Endothelial cell of umbilical vein (primary cell): Measurements from ENCODE around the gene NUMA1. TPM values are rescaled to one million over a fixed set of nuclear protein-coding genes. Genes with fewer than 3 reads are reported as not detected.

ENCODE experiments used
- BruUV-seq: library from RNA; stranded (reverse); fragments of 400-500 nt; replicated peaks from 2 replicates; lab custom pipeline; 2021; lab: Mats Ljungman, UMichigan
- CTCF ChIA-PET: fragments of 300-600, 350-600 bp; sonication (Branson Sonifier 250); formaldehyde crosslinking; loops from one replicate; lab custom pipeline; 2021; ENCODE audit warnings: antibody characterized with exemption, inconsistent platforms; lab: Charles Lee
- POLR2A ChIA-PET: fragments of 300-600, 350-600 bp; sonication (Branson Sonifier 250); formaldehyde crosslinking; loops from one replicate; lab custom pipeline; 2021; ENCODE audit warnings: antibody characterized with exemption, inconsistent platforms; lab: Charles Lee
- DNase-seq: peaks from one replicate; pipeline ENCODE4 v3.0.0-alpha.2; 2011; ENCODE audit warnings: low read depth, low spot score
- FAIRE-seq: peaks from 2 replicates; lab custom pipeline; 2011; peaks lifted over from hg19 to GRCh38; lab: Jason Lieb, UNC
- H2AFZ ChIP-seq: 2 replicates; pipeline ENCODE4 v1.6.0; 2012; ENCODE audit warnings: low read depth, low read length, control low read depth, inconsistent platforms
- H3K27ac ChIP-seq: 2 replicates; pipeline ENCODE4 v1.5.1; 2011; ENCODE audit warnings: low read depth, mild to moderate bottlenecking, control low read depth, low read length, moderate library complexity; ENCODE audit not compliant: insufficient read depth
- H3K27me3 ChIP-seq, 2 experiments: 2 replicates each; pipeline versions ENCODE4 v1.6.0 to v1.6.1; 2011; ENCODE audit warnings: low read length in 2 of 2, mixed read lengths in 1 of 2; ENCODE audit not compliant: control insufficient read depth in 2 of 2, insufficient read depth in 2 of 2
- H3K36me3 ChIP-seq, 2 experiments: 2 replicates in 1 of 2; 3 replicates in 1 of 2; pipeline ENCODE4 v1.5.1; 2011; ENCODE audit warnings: low read length in 2 of 2, mild to moderate bottlenecking in 1 of 2, moderate library complexity in 1 of 2; ENCODE audit not compliant: control insufficient read depth in 2 of 2, insufficient read depth in 2 of 2; ENCODE audit errors: extremely low read depth in 1 of 2
- H3K4me1 ChIP-seq: 3 replicates; pipeline ENCODE4 v1.5.1; 2011; ENCODE audit warnings: mild to moderate bottlenecking, low read length; ENCODE audit not compliant: control insufficient read depth, insufficient read depth; ENCODE audit errors: extremely low read depth
- H3K4me2 ChIP-seq: 2 replicates; pipeline ENCODE4 v1.6.1; 2011; ENCODE audit warnings: low read length, control low read depth, mixed read lengths; ENCODE audit not compliant: insufficient read depth
- H3K4me3 ChIP-seq, 3 experiments: fragments of 200-600 bp in 1 of 3; sonication (generic), shearing (Covaris generic) in 1 of 3; replicated peaks in 1 of 3; 2 replicates each; pipeline ENCODE4 v1.5.1; 2011 to 2016; ENCODE audit warnings: control low read depth in 3 of 3, low read length in 3 of 3, mild to moderate bottlenecking in 2 of 3, inconsistent platforms in 1 of 3, low read depth in 1 of 3, moderate library complexity in 1 of 3; ENCODE audit not compliant: insufficient read depth in 1 of 3
- H3K79me2 ChIP-seq: 2 replicates; pipeline ENCODE4 v1.6.0; 2012; ENCODE audit warnings: low read length, inconsistent platforms; ENCODE audit not compliant: control insufficient read depth, insufficient read depth
- H3K9ac ChIP-seq: replicated peaks from 2 replicates; pipeline ENCODE3; 2011; ENCODE audit warnings: low read length, control low read depth; ENCODE audit not compliant: insufficient read depth; ENCODE audit errors: extremely low read depth
- H3K9me1 ChIP-seq: replicated peaks from 3 replicates; pipeline ENCODE4 v1.6.0; 2011; ENCODE audit warnings: mild to moderate bottlenecking, low read length; ENCODE audit not compliant: control insufficient read depth, insufficient read depth; ENCODE audit errors: extremely low read depth
- H3K9me3 ChIP-seq: replicated peaks from 2 replicates; pipeline ENCODE4 v1.5.1; 2012; ENCODE audit warnings: low read length, inconsistent platforms; ENCODE audit not compliant: control insufficient read depth, insufficient read depth
- H4K20me1 ChIP-seq: replicated peaks from 2 replicates; pipeline ENCODE3; 2011; ENCODE audit warnings: mild to moderate bottlenecking, low read length; ENCODE audit not compliant: control insufficient read depth, insufficient read depth; ENCODE audit errors: extremely low read depth
- CTCF ChIP-seq, 2 donors: IDR thresholded peaks; 1 replicate in 1 of 2; 2 replicates in 1 of 2; pipeline ENCODE4 v1.5.1; 2011; ENCODE audit warnings: low read length in 2 of 2, mild to moderate bottlenecking in 2 of 2, moderate library complexity in 2 of 2, control low read depth in 1 of 2, inconsistent platforms in 1 of 2, low read depth in 1 of 2; ENCODE audit not compliant: insufficient read depth in 1 of 2; ENCODE audit errors: extremely low read depth in 1 of 2
- EZH2 ChIP-seq: IDR thresholded peaks from 2 replicates; pipeline ENCODE4 v1.6.1; 2012; ENCODE audit warnings: borderline replicate concordance, low read depth, mild to moderate bottlenecking, moderate library complexity, low read length, inconsistent platforms; ENCODE audit not compliant: severe bottlenecking
- FOS ChIP-seq: IDR thresholded peaks from 2 replicates; pipeline ENCODE4 v1.6.1; 2011; ENCODE audit warnings: mild to moderate bottlenecking, low read length, moderate library complexity, borderline replicate concordance; ENCODE audit not compliant: insufficient read depth
- JUN ChIP-seq: IDR thresholded peaks from 2 replicates; pipeline ENCODE4 v1.6.1; 2011; ENCODE audit warnings: borderline replicate concordance, low read depth; ENCODE audit not compliant: insufficient read length, insufficient read depth
- MAX ChIP-seq: IDR thresholded peaks from 2 replicates; pipeline ENCODE4 v1.6.1; 2011; ENCODE audit not compliant: insufficient read depth, insufficient read length
- MYC ChIP-seq: IDR thresholded peaks from one replicate; pipeline ENCODE4 v1.6.1; 2011; ENCODE audit warnings: mild to moderate bottlenecking, low read depth, low read length
- POLR2AphosphoS5 ChIP-seq: IDR thresholded peaks from 2 replicates; pipeline ENCODE4 v1.6.1; 2012; ENCODE audit warnings: low read depth, mild to moderate bottlenecking, control low read depth, low read length, moderate library complexity; ENCODE audit not compliant: insufficient read depth
- dilution Hi-C: fragments of 300-500 bp; cut with MboI; formaldehyde crosslinking; loops from one replicate; pipeline ENCODE4 v1.15.0; 2019; ENCODE audit warnings: low sequenced_read_pairs; ENCODE audit not compliant: extremely low pct_ligation_motif_present
- intact Hi-C: fragments of 100-400 bp; cut with micrococcal nuclease; formaldehyde crosslinking; loops from one replicate; pipeline ENCODE4 v1.10.0; 2022
- polyA plus RNA-seq, 4 experiments: library from polyadenylated mRNA; depleted of rRNA in 3 of 4; stranded (reverse) in 3 of 4; unstranded in 1 of 4; fragments of >200 nt; gene quantifications; 2 replicates each; pipeline versions ENCODE4 v1.2.1 to v1.2.3, GENCODE V29; 2011 to 2012; ENCODE audit warnings: missing spikeins in 1 of 4
- total RNA-seq: library from RNA; stranded (reverse); gene quantifications from 2 replicates; pipeline ENCODE4 v1.2.3, GENCODE V29; 2021

NUMA1 gene
- total and polyA plus RNA-seq, 2 donors (not counting 3 experiments of a cell fraction or from before 2014, with no cell fraction given), result 120 to 164 TPM

GRCh38 chr11:72085621-72086351 is 5.4 kb upstream of the NUMA1 start:
- no peak overlapping the region for H3K4me2 ChIP-seq
- no peaks in the 10 kb centered on the region for H3K9me1 ChIP-seq
- H3K9ac ChIP-seq, result no peak overlapping the region
- no peaks in the 10 kb centered on the region for H3K27me3 ChIP-seq
- no peak overlapping the region for H2AFZ ChIP-seq
- no peak overlapping the region for H3K4me3 ChIP-seq
- DNase-seq (no peak), FAIRE-seq (peak; percentile 21)
- ChIA-PET POLR2A (interaction anchor here (0.5 to 1.2 kb wide), 3 partner anchors 10 to 35 kb away, joined by 3 to 5 read pairs (median 3); no protein-coding TSS in a partner anchor), CTCF (interaction anchor here (1.0 to 4.7 kb wide), 5 partner anchors 16 to 98 kb away, joined by 3 to 93 read pairs (median 3); no protein-coding TSS in a partner anchor)
- dilution Hi-C loops (loop anchor here (10.0 kb wide), 1 partner anchor 61 kb away; no protein-coding TSS in a partner anchor), intact Hi-C loops (no loop called here)
- no peak overlapping the region for H3K27ac ChIP-seq
- no peaks in the 10 kb centered on the region for H3K36me3 ChIP-seq
- TF ChIP-seq CTCF (IDR thresholded peaks at IDR 0.05; ENCODE audit: extremely low read depth in 1 of 2, insufficient read depth in 1 of 2, low read depth in 1 of 2, low read length in 2 of 2), result no peak
- TF ChIP-seq FOS, result no peak
- no peak for TF ChIP-seq EZH2
- no peak for TF ChIP-seq MAX
- no peak for TF ChIP-seq MYC
- no peak for TF ChIP-seq POLR2AphosphoS5
- no peak for TF ChIP-seq JUN
- H4K20me1 ChIP-seq, result no peaks in the 10 kb centered on the region
- no peaks in the 10 kb centered on the region for H3K9me3 ChIP-seq
- no TSS peak for BruUV-seq
- peaks cover 11% of the 10 kb centered on the region for H3K4me1 ChIP-seq
- H3K79me2 ChIP-seq, result no peaks in the 10 kb centered on the region
